ENCODE measurements around the gene LAMP1. TPM values are rescaled to one million over a fixed set of nuclear protein-coding genes. Genes with fewer than 3 reads are reported as not detected.

LAMP1 gene
- total RNA-seq, 4 donors from 2014 or later, result 106 to 178 (median 125) TPM

DNA sequence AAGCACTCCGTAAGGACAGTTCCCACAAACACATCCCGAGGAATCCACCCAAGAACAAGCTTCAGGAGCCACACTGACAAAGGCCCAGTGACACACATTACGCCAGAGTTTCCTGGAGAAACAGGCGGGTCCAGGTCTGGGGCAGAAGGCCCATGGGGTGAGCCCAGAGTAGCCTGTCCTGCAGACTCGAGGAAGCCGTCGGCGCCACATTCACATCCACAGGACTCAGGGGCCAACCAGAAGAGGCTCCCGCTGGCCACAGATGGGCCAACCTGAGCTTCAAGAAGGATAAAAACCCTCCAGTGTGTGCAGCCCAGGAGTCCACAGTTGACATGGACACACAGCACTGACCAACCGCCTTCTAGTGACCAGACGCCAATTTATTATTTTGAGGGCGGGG lies 35.6 kb downstream of the LAMP1 start:
- TF ChIP-seq, protein P1, sequence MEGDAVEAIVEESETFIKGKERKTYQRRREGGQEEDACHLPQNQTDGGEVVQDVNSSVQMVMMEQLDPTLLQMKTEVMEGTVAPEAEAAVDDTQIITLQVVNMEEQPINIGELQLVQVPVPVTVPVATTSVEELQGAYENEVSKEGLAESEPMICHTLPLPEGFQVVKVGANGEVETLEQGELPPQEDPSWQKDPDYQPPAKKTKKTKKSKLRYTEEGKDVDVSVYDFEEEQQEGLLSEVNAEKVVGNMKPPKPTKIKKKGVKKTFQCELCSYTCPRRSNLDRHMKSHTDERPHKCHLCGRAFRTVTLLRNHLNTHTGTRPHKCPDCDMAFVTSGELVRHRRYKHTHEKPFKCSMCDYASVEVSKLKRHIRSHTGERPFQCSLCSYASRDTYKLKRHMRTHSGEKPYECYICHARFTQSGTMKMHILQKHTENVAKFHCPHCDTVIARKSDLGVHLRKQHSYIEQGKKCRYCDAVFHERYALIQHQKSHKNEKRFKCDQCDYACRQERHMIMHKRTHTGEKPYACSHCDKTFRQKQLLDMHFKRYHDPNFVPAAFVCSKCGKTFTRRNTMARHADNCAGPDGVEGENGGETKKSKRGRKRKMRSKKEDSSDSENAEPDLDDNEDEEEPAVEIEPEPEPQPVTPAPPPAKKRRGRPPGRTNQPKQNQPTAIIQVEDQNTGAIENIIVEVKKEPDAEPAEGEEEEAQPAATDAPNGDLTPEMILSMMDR (IDR thresholded peaks at IDR 0.05; ENCODE audit: low read depth), result no peak

DNA sequence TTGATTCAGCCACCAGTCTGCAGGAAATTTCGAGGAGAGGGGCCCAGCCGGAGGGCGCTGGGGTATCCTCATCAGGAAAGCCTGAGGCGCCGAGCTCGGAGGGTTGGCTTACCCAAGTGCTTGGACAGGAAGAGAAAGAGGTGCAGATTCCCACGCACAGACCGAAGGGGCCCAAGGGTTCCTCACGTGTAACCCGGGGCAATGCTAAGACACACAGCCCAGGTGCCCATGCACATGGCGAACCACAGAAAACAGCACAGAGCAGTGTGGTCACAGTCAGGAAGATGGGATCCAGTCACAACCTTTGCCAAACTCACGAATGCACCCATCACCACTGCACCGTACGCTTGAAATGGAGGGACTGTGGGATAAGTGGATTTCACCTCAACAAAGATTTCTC lies 36.0 kb downstream of the LAMP1 start:
- TF ChIP-seq, protein P1 (IDR thresholded peaks at IDR 0.05; ENCODE audit: low read depth), result no peak

DNA sequence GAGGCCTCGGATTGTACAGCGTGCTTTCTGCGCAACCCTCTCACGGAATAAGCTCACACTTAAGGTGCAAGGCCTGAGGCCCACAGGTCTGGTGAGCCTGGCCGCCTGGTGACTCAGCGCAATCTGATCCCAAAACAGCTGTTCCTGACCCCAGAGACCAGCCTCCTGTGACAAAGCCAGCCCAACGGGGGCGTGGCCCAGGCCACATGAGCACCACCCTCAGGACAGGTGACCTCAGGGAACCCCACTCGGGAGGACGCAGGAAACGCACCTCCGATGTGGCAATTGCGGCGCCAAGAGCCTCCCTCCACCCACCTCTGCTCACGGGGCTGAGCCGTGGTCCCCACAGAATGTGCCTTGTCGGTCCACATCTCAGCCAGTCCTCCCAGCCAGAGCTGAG lies 40.5 kb downstream of the LAMP1 start:
- TF ChIP-seq, protein P1 (IDR thresholded peaks at IDR 0.05; ENCODE audit: low read depth), result no peak

DNA sequence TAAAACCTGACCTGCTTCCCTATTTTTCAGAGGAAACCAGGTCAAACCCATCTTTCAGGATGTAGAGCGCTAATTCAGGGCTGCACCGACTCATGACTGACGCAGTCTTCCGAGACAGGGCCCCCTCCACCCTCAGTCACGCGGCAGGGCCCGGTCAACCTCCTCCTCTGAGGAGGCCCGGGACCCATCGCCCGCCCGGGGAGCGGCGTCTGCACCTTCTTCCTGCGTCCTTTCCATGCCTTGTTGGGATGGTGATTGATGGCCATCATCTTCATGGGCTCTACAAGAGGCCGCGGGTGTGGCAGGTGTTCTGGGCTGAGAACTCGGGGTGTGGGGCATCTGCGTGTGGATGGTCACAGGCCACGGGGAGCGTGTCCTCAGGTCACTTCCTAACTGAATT lies 40.9 kb downstream of the LAMP1 start:
- TF ChIP-seq, protein P1 (IDR thresholded peaks at IDR 0.05; ENCODE audit: low read depth), result no peak

DNA sequence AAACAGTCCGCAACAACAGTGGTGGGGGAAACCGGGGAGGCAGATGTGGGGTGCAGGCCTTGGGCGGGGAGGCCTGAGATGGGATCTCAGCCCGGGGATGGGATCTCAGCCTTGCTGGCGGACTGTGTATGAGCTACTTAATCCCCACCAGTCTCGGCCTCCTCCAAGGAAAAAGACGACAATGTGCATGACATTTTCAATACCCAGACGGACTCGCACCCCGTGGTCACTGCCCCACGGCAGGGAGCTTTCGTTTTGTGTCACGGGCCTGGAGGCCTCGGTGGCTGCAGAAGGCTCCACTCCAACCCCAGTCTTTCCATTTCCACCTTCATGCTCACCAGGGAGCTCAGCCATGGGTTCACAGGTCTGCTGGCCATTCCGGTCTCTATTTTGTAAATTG lies 41.4 kb downstream of the LAMP1 start:
- TF ChIP-seq, protein P1 (IDR thresholded peaks at IDR 0.05; ENCODE audit: low read depth), result no peak

DNA sequence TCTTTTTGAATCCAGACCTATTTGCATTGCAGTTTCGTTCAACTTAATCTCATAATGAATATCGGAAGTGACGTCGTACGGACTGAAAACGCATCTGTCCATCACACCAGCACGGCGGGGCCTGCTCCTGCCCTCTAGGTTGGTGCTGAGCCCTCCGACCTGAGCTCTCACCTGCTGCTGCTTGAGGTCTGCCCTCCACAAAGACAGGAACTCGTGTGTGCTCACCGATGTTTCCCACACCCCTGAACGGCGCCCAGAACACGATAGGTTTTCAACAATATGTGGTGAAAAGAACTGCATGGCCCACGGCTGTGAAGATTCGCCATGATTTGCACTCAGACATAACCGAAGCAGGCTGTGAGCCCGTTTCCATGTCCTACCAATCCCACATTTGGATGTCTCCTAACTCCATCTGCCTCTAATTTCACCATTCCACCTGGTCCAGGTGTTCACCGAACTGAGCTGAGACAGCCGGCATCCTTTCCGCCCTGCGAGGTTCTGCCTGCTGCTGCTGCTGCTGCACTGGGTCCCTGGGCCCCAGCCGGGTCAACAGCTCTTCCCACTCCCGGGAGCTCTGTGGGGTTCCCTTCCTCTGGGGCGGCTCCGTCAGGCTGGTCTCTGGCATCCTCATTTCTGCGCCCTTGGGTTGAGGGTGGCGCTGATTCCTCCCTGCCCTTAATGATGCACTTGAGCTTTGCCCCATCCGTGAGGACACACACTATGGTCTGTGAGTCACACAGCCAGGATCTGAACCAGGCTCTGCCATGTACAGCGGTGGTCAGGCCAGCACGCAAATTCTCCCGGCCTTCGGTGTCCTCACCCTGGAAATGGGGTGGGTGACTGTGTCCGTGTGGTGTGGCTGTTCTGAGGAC lies 46.0 kb downstream of the LAMP1 start:
- TF ChIP-seq, protein P1 (IDR thresholded peaks at IDR 0.05; ENCODE audit: low read depth), result no peak

DNA sequence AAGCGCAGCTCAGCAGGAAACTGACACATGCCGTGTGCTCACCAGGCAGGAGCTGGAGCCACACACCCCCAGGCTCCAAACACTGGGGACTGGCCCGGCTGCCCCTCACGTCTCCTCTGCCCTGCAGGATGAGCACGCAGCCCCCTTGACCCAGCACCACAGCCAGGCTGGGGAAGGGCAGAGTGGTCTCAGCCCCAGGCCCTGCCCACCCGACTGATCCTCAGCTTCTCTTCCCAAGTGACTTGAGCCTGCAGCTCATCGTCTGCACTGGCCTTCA lies 46.6 kb downstream of the LAMP1 start:
- TF ChIP-seq, protein P1 (IDR thresholded peaks at IDR 0.05; ENCODE audit: low read depth), result no peak

All from subcutaneous adipose tissue (tissue), 4 donors.